Measurements from ENCODE around the gene PDGFC. TPM values are rescaled to one million over a fixed set of nuclear protein-coding genes. Genes with fewer than 3 reads are reported as not detected.

The PDGFC gene
- total and polyA plus RNA-seq, 2 of the 8 experiments (the other 6 are each of a cell fraction or from before 2014, with no cell fraction given): 0.65 to 2.7 TPM

GRCh38 chr4:156767911-156768415 is 203.6 kb downstream of the PDGFC start:
- DNase-seq (ENCODE audit: low read depth in 1 of 2, low spot score in 2 of 2) (no peak), FAIRE-seq (no peak)
- Histone ChIP-seq H3K9ac (replicated peaks in 1 of 4; ENCODE audit: extremely low read depth in 1 of 4, low read depth in 3 of 4, low read length in 3 of 4) (no peak overlapping the region), H4K8ac (ENCODE audit: extremely low read depth, insufficient read depth, low read length) (no peak overlapping the region), H3K23ac (ENCODE audit: insufficient read length) (no peak overlapping the region), H3K36me3 (ENCODE audit: control insufficient read depth in 2 of 4, insufficient read depth in 4 of 4, low read length in 3 of 4) (no peaks in the 10 kb centered on the region), H2BK20ac (ENCODE audit: low read length) (no peak overlapping the region), H2BK15ac (ENCODE audit: low read length) (no peak overlapping the region), H2BK5ac (ENCODE audit: low read depth, low read length) (no peak overlapping the region), H4K91ac (replicated peaks; ENCODE audit: insufficient read length, low read length) (no peak overlapping the region), H3K4me2 (ENCODE audit: insufficient read depth in 1 of 2, low read depth in 2 of 2, low read length in 2 of 2) (no peak overlapping the region), H3K14ac (ENCODE audit: insufficient read length) (no peak overlapping the region), H2AFZ (ENCODE audit: low read length) (no peak overlapping the region), H3K9me3 (ENCODE audit: insufficient read depth in 2 of 2, low read depth in 1 of 2, low read length in 1 of 2) (no peaks in the 10 kb centered on the region), H3K27me3 (replicated peaks in 1 of 4; ENCODE audit: control insufficient read depth in 3 of 4, extremely low read depth in 1 of 4, insufficient read depth in 3 of 4, low read length in 3 of 4) (no peaks in the 10 kb centered on the region), H2BK12ac (ENCODE audit: low read depth, low read length) (no peak overlapping the region), H3K79me2 (ENCODE audit: control insufficient read depth in 1 of 2, insufficient read depth in 2 of 2, low read length in 2 of 2) (no peaks in the 10 kb centered on the region), H3K4ac (replicated peaks; ENCODE audit: insufficient read length, low read depth, low read length) (no peak overlapping the region), H3K4me1 (replicated peaks in 1 of 4; ENCODE audit: control insufficient read depth in 3 of 4, insufficient read depth in 4 of 4, low read length in 3 of 4) (peaks cover 0 to 7% (median 5%) of the 10 kb centered on the region in 4 experiments; a peak in 3 of 7 replicates), H3K27ac (ENCODE audit: low read depth, low read length) (no peak overlapping the region), H2BK120ac (replicated peaks; ENCODE audit: low read depth, low read length) (no peak overlapping the region), H3K56ac (replicated peaks; ENCODE audit: insufficient read length, low read depth, low read length) (no peak overlapping the region), H3K4me3 (ENCODE audit: extremely low read depth in 1 of 4, insufficient read depth in 2 of 4, low read depth in 3 of 4, low read length in 4 of 4) (no peak overlapping the region), H3K23me2 (ENCODE audit: low read depth, low read length) (no peaks in the 10 kb centered on the region), H3K18ac (ENCODE audit: extremely low read depth, low read length) (no peak overlapping the region), H4K20me1 (replicated peaks in 1 of 2; ENCODE audit: control insufficient read depth in 1 of 2, insufficient read depth in 2 of 2, low read length in 2 of 2) (no peaks in the 10 kb centered on the region), H2AK5ac (ENCODE audit: low read depth, low read length) (no peak overlapping the region), H3K79me1 (ENCODE audit: low read depth, low read length) (no peaks in the 10 kb centered on the region), H4K5ac (ENCODE audit: insufficient read length, low read depth, low read length) (no peak overlapping the region)
- WGBS, 2 experiments (ENCODE audit: extremely low coverage in 1 of 2, insufficient coverage in 1 of 2, insufficient read length in 1 of 2, insufficient replicate concordance in 2 of 2, low coverage in 1 of 2, low lambda C conversion rate in 2 of 2, missing lambda C conversion rate in 1 of 2): 92% methylated on average over 5 of the region's 5 CpGs; no CpG with 5 or more reads in 1 of the 2 experiments
- TF ChIP-seq KDM1A (IDR thresholded peaks at IDR 0.05; ENCODE audit: borderline replicate concordance, low read length): no peak
- TF ChIP-seq RFX5 (IDR thresholded peaks at IDR 0.05; ENCODE audit: borderline replicate concordance, low read depth, low read length): no peak
- TF ChIP-seq NANOG (IDR thresholded peaks at IDR 0.05; ENCODE audit: insufficient read depth, low read depth, low read length, poor library complexity, severe bottlenecking): no peak
- no peak for TF ChIP-seq RNF2 (IDR thresholded peaks at IDR 0.05; ENCODE audit: borderline replicate concordance, low read depth, low read length, missing control alignments, poor library complexity, severe bottlenecking)
- no peak for TF ChIP-seq BCL11A (IDR thresholded peaks at IDR 0.05; ENCODE audit: low read depth in 2 of 2, low read length in 2 of 2)
- CTCF ChIA-PET (ENCODE audit: partially characterized antibody): interaction anchor here (0.6 to 1.6 kb wide), 2 partner anchors 17 to 22 kb away, joined by 3 to 4 read pairs; no protein-coding TSS in a partner anchor
- POLR2A ChIA-PET (ENCODE audit: partially characterized antibody): no interaction called here
